ENCODE results near the gene DOK1. TPM values are rescaled to one million over a fixed set of nuclear protein-coding genes. Genes with fewer than 3 reads are reported as not detected.

Gene DOK1
- total RNA-seq, 4 donors from 2014 or later = 14.5 to 38.0 (median 26.3) TPM

DNA sequence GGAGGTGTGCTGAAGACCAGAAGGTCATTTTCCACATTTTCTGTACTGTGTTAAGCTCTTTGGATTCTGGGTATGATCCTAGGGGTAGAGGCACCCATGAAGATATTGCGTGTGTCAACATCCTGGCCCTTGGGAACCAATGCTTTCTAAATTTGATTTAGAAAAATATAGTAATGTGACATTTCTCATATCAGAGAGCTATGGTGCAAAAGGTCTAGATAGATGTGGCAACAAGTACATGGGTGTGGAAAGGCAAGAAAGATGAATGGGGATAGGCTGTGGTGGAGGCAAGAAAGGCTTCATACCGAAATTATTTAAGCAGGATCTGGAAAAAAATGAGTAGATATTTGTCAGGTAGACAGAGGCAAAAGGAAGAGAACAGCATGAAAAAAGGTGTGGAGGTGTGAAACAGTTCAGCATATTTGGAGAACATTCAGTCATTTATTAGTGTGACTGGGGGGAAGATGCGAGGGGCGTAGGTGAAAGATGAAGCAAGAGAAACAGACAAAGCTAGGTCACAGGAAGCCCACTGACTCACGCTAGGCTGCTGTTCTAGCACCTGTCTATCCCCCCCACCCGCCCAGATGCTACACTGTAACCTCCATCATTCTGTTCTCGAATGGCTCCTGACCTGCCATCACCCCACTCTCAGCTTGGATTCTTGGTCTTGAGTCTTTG, 11.7 kb downstream of the DOK1 start:
- TF ChIP-seq, protein P1, sequence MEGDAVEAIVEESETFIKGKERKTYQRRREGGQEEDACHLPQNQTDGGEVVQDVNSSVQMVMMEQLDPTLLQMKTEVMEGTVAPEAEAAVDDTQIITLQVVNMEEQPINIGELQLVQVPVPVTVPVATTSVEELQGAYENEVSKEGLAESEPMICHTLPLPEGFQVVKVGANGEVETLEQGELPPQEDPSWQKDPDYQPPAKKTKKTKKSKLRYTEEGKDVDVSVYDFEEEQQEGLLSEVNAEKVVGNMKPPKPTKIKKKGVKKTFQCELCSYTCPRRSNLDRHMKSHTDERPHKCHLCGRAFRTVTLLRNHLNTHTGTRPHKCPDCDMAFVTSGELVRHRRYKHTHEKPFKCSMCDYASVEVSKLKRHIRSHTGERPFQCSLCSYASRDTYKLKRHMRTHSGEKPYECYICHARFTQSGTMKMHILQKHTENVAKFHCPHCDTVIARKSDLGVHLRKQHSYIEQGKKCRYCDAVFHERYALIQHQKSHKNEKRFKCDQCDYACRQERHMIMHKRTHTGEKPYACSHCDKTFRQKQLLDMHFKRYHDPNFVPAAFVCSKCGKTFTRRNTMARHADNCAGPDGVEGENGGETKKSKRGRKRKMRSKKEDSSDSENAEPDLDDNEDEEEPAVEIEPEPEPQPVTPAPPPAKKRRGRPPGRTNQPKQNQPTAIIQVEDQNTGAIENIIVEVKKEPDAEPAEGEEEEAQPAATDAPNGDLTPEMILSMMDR (IDR thresholded peaks at IDR 0.05) = no peak
- no peak for TF ChIP-seq POLR2A (IDR thresholded peaks at IDR 0.05)
- DNase-seq = no peak
- Histone ChIP-seq H3K36me3 (no peaks in the 10 kb centered on the region), H3K4me3 (no peak overlapping the region), H3K27ac (no peak overlapping the region), H3K9me3 (no peaks in the 10 kb centered on the region), H3K27me3 (no peaks in the 10 kb centered on the region), H3K4me1 (no peaks in the 10 kb centered on the region)

DNA sequence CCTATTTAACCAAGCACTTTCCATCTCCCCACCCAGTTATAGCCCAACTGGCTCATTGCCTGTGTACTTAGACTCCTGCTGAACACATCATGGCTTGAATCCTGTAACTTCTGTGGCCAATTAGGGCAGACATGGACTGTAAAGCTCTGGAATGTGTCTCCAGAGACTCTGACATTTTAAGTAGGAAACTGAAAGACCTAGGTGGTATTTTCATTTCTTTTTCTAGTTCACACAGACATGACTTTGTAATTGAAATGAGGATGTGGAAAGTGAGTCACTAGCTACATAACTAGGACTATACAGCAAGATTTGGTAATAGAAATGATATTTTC, 12.2 kb downstream of the DOK1 start:
- Histone ChIP-seq H3K27ac (no peak overlapping the region), H3K4me1 (no peaks in the 10 kb centered on the region), H3K4me3 (no peak overlapping the region), H3K9me3 (no peaks in the 10 kb centered on the region), H3K36me3 (no peaks in the 10 kb centered on the region), H3K27me3 (no peaks in the 10 kb centered on the region)
- DNase-seq = no peak
- TF ChIP-seq POLR2A (IDR thresholded peaks at IDR 0.05) = no peak
- TF ChIP-seq, protein P1 (IDR thresholded peaks at IDR 0.05) = no peak

DNA sequence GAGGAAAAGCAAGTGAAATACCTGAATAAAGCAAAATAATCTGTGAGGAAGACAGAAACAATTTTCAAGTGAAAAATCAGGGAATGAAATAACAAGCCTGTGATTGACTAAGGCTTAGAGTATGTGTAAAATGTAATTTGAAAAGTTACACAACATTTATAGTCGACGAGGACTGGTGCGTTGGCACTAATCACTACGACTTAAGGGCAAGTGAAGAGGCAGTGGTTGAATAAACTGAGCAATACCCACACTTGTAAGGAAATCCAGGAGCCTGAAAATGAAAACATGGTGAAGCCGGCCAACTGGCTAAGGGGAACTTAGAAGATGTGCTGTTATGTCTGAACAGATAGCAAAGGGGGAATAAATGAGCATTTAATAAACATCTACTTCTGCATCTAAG, 13.4 kb downstream of the DOK1 start:
- TF ChIP-seq, protein P1 (IDR thresholded peaks at IDR 0.05) = no peak
- TF ChIP-seq POLR2A (IDR thresholded peaks at IDR 0.05) = no peak
- no peak overlapping the region for H3K4me3 ChIP-seq
- no peaks in the 10 kb centered on the region for H3K36me3 ChIP-seq
- H3K27me3 ChIP-seq = no peaks in the 10 kb centered on the region
- no peaks in the 10 kb centered on the region for H3K9me3 ChIP-seq
- H3K4me1 ChIP-seq = no peaks in the 10 kb centered on the region
- no peak for DNase-seq
- H3K27ac ChIP-seq = no peak overlapping the region

DNA sequence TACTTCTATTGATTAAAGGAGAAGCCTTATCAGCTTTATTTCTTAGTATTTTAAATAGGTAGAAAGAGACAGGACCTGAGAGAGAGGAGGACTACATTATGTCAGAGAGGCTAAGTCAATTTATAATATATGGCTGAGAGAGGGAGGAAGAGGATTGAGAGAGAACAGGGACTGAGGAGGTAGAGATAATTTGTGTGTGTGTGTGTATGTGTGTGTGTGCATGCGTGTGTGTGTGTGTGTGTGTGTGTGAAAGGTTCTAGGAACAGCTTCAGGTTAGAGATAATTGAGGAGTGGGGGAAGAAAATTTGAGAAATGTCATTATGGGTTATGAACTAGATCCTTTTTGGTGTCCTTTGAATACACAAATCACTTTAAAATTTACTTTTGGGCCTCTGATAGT, 15.2 kb downstream of the DOK1 start:
- H3K4me3 ChIP-seq = no peak overlapping the region
- H3K9me3 ChIP-seq = no peaks in the 10 kb centered on the region
- H3K36me3 ChIP-seq = no peaks in the 10 kb centered on the region
- no peaks in the 10 kb centered on the region for H3K27me3 ChIP-seq
- TF ChIP-seq POLR2A (IDR thresholded peaks at IDR 0.05) = no peak
- TF ChIP-seq, protein P1 (IDR thresholded peaks at IDR 0.05) = no peak
- DNase-seq = no peak
- no peak overlapping the region for H3K27ac ChIP-seq
- peaks cover 0 to 11% (median 0%) of the 10 kb centered on the region in 4 donors for H3K4me1 ChIP-seq

DNA sequence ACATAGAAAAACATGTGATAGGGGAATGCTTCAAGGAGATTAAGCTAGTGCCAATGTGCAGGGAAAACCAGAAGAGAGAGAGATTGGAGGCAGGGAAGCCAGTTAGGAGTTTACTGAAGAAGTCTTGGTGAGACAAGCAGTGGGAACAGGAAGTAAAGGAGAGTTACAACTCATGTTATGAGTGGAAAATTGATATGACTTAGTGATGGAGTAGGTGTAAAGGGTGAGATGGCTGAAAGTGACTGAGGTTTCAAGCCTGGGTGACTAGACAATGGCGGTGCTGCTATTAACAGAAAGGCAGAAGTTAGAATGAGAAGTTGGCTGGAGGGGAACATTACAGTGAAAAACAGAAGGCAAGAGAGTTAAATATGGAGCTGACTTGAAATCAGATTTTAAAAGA, 16.5 kb downstream of the DOK1 start:
- no peak for TF ChIP-seq POLR2A (IDR thresholded peaks at IDR 0.05)
- TF ChIP-seq, protein P1 (IDR thresholded peaks at IDR 0.05) = no peak
- Histone ChIP-seq H3K9me3 (no peaks in the 10 kb centered on the region), H3K4me3 (no peak overlapping the region), H3K36me3 (no peaks in the 10 kb centered on the region), H3K27ac (no peak overlapping the region), H3K4me1 (peaks cover 0 to 11% (median 0%) of the 10 kb centered on the region in 4 donors), H3K27me3 (no peaks in the 10 kb centered on the region)
- peak in 1 of 3 donors; percentile 29 for DNase-seq

Data from Peyer's patch (tissue), 4 donors.